Heart right ventricle (tissue), 16 donors: ENCODE data around the gene ZNF71. TPM values are rescaled to one million over a fixed set of nuclear protein-coding genes. Genes with fewer than 3 reads are reported as not detected.

Experiments used
- ATAC-seq, 8 donors: fragments of 200-7000 bp; cut with Tn5 transposase; one replicate each; pipeline ENCODE4 v1.9.1; 2020; ENCODE audit warnings: mild to moderate bottlenecking in 8 of 8, moderate library complexity in 8 of 8, moderate number of reproducible peaks in 1 of 8
- DNase-seq, 2 donors: peaks; one replicate each; pipeline ENCODE4 v3.0.0-alpha.2; 2020
- H3K27ac ChIP-seq, 10 donors: fragments of 200-600 bp; sonication (generic) in 2 of 10; one replicate each; pipeline versions ENCODE4 v1.5.0 to v1.8.0; 2020 to 2022; ENCODE audit warnings: mild to moderate bottlenecking in 3 of 10
- H3K27me3 ChIP-seq, 7 donors: fragments of 200-600 bp; one replicate each; pipeline ENCODE4 v1.8.0; 2021 to 2022; ENCODE audit warnings: mild to moderate bottlenecking in 2 of 7
- H3K36me3 ChIP-seq, 9 donors: fragments of 200-600 bp; sonication (generic) in 1 of 9; one replicate each; pipeline versions ENCODE4 v1.5.0 to v1.8.0; 2020 to 2022; ENCODE audit warnings: mild to moderate bottlenecking in 2 of 9
- H3K4me1 ChIP-seq, 9 donors: fragments of 200-600 bp; sonication (generic) in 1 of 9; one replicate each; pipeline versions ENCODE4 v1.5.0 to v1.8.0; 2020 to 2022; ENCODE audit warnings: mild to moderate bottlenecking in 4 of 9
- H3K4me3 ChIP-seq, 10 donors: fragments of 200-600 bp; sonication (generic) in 2 of 10; one replicate each; pipeline versions ENCODE4 v1.5.0 to v1.8.0; 2020 to 2022; ENCODE audit warnings: mild to moderate bottlenecking in 7 of 10, moderate library complexity in 2 of 10
- H3K9me3 ChIP-seq, 11 donors: fragments of 200-600 bp in 10 of 11; sonication (generic) in 2 of 11; one replicate each; pipeline versions ENCODE4 v1.5.0 to v1.8.0; 2013 to 2022; ENCODE audit warnings: mild to moderate bottlenecking in 2 of 11, control low read depth in 1 of 11, moderate library complexity in 1 of 11
- WGBS, 2 donors: extraction: QIAGEN DNeasy Blood & Tissue Kit; methylation state at CpG; one replicate each; pipeline ENCODE4 v1.1.7; 2013; ENCODE audit warnings: inconsistent platforms in 1 of 2; 5-methylcytosine and 5-hydroxymethylcytosine counted together
- intact Hi-C, 10 donors: fragments of 100-400 bp; cut with DNase I; formaldehyde crosslinking; loops; one replicate each; pipeline versions ENCODE4 v1.11.1 to v1.14.2; 2022
- polyA plus RNA-seq, 2 donors: library from polyadenylated mRNA; stranded (reverse); fragments of 200-250 nt; gene quantifications; one replicate each; pipeline ENCODE4 v1.2.3, GENCODE V29; 2013
- total RNA-seq, 10 donors: library from RNA; stranded (reverse); fragmentation: NEBNext Ultra II Directional in 3 of 10; extraction: Animal tissue kit (Norgen Biotek cat#: 25700) in 3 of 10; gene quantifications; one replicate each; pipeline versions ENCODE4 v1.2.1 to v1.2.4, GENCODE V29; 2021 to 2023
- TF ChIP-seq, protein P1 (sequence below), 9 donors: fragments of 200-600 bp; sonication (generic) in 2 of 9; IDR thresholded peaks; one replicate each; pipeline versions ENCODE4 v1.5.0 to v1.8.0; 2021 to 2022; ENCODE audit warnings: antibody characterized with exemption in 9 of 9, mild to moderate bottlenecking in 5 of 9, moderate library complexity in 1 of 9
- donor health status: Arrhythmogenic right ventricular cardiomyopathy.
- donor health status: ischemic (EF 13 %, LVEDD 7.1; RV severe dilation, severe dysfunction).
- donor health status: healthy with polysubstance abuse.
- donor health status: DM: no; HTN: yes; CAD: no.
- donor health status: DM: no; HTN: no; CAD: no.
- donor health status: ischemic (EF 25% LVEDD 6.9; RV normal size, moderate dysfunction).
- donor health status: ischemic (EF 25% LVEDD 5.7; RV mildly dilated, moderate dysfunction).
- donor health status: healthy.
- donor health status: DM: yes; HTN: yes; CAD: no.
- donor health status: Ischemic cardiomyopathy.
- donor health status: ischemic (EF 35%, LVEDD 5.7; RV mildly dilated, moderate dysfunction).
- donor health status: nonischemic (EF 11% LVEDD 7.7; RV severe dilation, severe dysfunction).
- donor health status: DM: yes; HTN: yes; CAD: no.
- donor health status: PGD.
- donor health status: ischemic (EF 29% LVEDD 5.4; RV normal size, mild dysfunction).
- donor health status: nonischemic (EF 23%, LVEDD 6.1; RV moderate dilation, normal function).

Gene ZNF71
- total and polyA plus RNA-seq, 12 donors = 2.9 to 7.2 (median 6.1) TPM

DNA sequence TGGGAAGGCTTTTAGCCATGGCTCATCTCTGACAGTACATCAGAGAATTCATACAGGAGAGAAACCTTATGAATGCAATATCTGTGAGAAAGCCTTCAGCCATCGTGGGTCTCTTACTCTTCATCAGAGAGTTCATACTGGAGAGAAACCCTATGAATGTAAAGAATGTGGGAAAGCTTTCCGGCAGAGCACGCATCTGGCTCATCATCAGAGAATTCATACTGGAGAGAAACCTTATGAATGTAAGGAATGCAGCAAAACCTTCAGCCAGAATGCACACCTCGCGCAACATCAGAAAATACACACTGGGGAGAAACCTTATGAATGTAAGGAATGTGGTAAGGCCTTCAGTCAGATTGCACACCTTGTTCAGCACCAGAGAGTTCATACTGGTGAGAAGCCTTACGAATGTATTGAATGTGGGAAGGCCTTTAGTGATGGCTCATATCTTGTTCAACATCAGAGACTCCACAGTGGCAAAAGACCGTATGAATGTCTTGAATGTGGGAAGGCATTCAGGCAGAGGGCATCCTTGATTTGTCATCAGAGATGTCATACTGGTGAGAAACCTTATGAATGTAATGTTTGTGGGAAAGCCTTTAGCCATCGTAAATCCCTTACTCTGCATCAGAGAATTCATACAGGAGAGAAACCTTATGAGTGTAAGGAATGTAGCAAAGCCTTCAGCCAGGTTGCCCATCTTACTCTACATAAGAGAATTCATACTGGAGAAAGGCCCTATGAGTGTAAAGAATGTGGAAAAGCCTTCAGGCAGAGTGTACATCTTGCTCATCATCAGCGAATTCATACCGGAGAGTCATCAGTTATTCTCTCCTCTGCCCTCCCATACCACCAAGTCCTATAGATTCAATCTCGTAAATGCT, 17.1 kb upstream of the ZNF71 start:
- H3K27me3 ChIP-seq = no peaks in the 10 kb centered on the region
- DNase-seq (no peak), ATAC-seq (no peak)
- WGBS, 2 donors = 98% methylated on average over 11 of the region's 11 CpGs
- no peak overlapping the region for H3K27ac ChIP-seq
- intact Hi-C loops = loop anchor here in 1 of 10 donors (10.0 kb wide), 1 partner anchor 53 kb away; no protein-coding TSS in a partner anchor
- H3K9me3 ChIP-seq = peaks cover 13 to 100% (median 100%) of the 10 kb centered on the region in 11 donors
- no peak overlapping the region for H3K4me3 ChIP-seq
- H3K4me1 ChIP-seq = no peaks in the 10 kb centered on the region
- peaks cover 0 to 100% (median 59%) of the 10 kb centered on the region in 9 donors for H3K36me3 ChIP-seq
- TF ChIP-seq, protein P1, sequence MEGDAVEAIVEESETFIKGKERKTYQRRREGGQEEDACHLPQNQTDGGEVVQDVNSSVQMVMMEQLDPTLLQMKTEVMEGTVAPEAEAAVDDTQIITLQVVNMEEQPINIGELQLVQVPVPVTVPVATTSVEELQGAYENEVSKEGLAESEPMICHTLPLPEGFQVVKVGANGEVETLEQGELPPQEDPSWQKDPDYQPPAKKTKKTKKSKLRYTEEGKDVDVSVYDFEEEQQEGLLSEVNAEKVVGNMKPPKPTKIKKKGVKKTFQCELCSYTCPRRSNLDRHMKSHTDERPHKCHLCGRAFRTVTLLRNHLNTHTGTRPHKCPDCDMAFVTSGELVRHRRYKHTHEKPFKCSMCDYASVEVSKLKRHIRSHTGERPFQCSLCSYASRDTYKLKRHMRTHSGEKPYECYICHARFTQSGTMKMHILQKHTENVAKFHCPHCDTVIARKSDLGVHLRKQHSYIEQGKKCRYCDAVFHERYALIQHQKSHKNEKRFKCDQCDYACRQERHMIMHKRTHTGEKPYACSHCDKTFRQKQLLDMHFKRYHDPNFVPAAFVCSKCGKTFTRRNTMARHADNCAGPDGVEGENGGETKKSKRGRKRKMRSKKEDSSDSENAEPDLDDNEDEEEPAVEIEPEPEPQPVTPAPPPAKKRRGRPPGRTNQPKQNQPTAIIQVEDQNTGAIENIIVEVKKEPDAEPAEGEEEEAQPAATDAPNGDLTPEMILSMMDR (IDR thresholded peaks at IDR 0.05) = no peak

DNA sequence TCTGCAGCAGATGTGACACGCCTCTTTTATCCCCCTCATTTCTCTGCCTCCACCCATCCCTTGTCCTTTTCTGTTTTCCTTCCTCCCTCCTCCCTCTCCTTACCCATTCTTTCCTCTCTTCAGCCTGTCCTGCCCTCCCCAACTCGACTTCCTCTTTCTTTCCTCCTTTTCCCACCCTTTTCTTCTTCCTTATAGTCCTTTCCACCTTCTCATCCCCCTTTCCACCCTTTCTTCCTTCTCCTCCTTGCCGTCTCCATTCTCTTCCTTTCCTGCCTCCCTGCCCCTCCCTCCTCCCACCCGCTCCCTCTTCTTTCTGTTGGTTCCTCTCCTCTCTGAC, 688 bp upstream of the ZNF71 start:
- ATAC-seq = no peak
- 63 to 69% methylated on average over 4 of the region's 4 CpGs for WGBS, 2 donors

GRCh38 chr19:56595548-56595899, 422 bp downstream of the ZNF71 start:
- Histone ChIP-seq H3K27me3 (no peaks in the 10 kb centered on the region), H3K4me1 (peaks cover 0 to 28% (median 10%) of the 10 kb centered on the region in 9 donors), H3K4me3 (peak overlapping the region; percentile 77 to 98 (median 90)), H3K9me3 (peaks cover 0 to 62% (median 0%) of the 10 kb centered on the region in 11 donors), H3K36me3 (peaks cover 0 to 21% (median 0%) of the 10 kb centered on the region in 9 donors), H3K27ac (peak overlapping the region in 9 of 10 donors; percentile 70 to 88 (median 81))
- intact Hi-C loops = loop anchor here in 1 of 10 donors (1.0 kb wide), 1 partner anchor 28 kb away; the partner anchor contains the start of gene ZNF470
- WGBS, 2 donors = 0 to 3% methylated on average over 4 of the region's 4 CpGs
- ATAC-seq = peak in 5 of 8 donors; percentile 14 to 51 (median 21)
- DNase-seq = no peak
- TF ChIP-seq, protein P1 (IDR thresholded peaks at IDR 0.05) = no peak

More for the DNA sequence above, 688 bp upstream of the ZNF71 start:
- H3K36me3 ChIP-seq = peaks cover 0 to 21% (median 0%) of the 10 kb centered on the region in 9 donors
- intact Hi-C loops = no loop called here
- H3K4me1 ChIP-seq = peaks cover 0 to 28% (median 10%) of the 10 kb centered on the region in 9 donors
- peaks cover 0 to 67% (median 0%) of the 10 kb centered on the region in 11 donors for H3K9me3 ChIP-seq
- peak overlapping the region in 4 of 10 donors; percentile 78 to 88 (median 86) for H3K27ac ChIP-seq
- H3K4me3 ChIP-seq = peak overlapping the region in 6 of 10 donors; percentile 77 to 98 (median 94)
- H3K27me3 ChIP-seq = no peaks in the 10 kb centered on the region
- no peak for DNase-seq
- TF ChIP-seq, protein P1 (IDR thresholded peaks at IDR 0.05) = no peak

DNA sequence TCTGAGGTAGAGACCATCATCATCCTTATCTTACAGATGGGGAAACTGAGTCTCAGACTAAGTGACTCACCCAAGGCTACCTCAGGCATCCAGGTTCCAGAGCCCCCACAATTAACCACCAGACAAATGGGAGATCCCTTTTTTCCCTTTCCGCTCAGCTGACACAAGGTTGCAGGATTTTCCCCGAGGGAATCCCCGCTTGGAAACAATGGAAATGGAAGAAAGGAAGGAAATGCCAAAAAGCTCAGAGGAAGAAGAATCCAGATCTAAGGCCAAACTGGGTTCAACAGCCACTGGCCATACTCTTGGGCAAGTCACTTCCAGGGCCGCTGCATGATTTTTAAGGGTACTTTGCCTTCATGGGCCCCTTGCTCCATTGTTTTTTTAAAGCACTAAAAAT, 1.6 kb downstream of the ZNF71 start:
- peak in 1 of 2 donors; percentile 26 for DNase-seq
- ATAC-seq = peak in 2 of 8 donors; percentile 12 to 21
- WGBS, 2 donors = 65 to 70% methylated on average over 4 of the region's 4 CpGs
- Histone ChIP-seq H3K36me3 (peaks cover 0 to 33% (median 6%) of the 10 kb centered on the region in 9 donors), H3K27ac (peak overlapping the region in 6 of 10 donors; percentile 7 to 83 (median 44)), H3K9me3 (peaks cover 0 to 62% (median 0%) of the 10 kb centered on the region in 11 donors), H3K27me3 (no peaks in the 10 kb centered on the region), H3K4me1 (peaks cover 0 to 28% (median 10%) of the 10 kb centered on the region in 9 donors), H3K4me3 (peak overlapping the region in 3 of 10 donors; percentile 77 to 98 (median 97))
- intact Hi-C loops = no loop called here
- TF ChIP-seq, protein P1 (IDR thresholded peaks at IDR 0.05) = no peak
